Esophagus muscularis mucosa (tissue), 4 donors: ENCODE measurements around the gene CX3CR1. TPM values are rescaled to one million over a fixed set of nuclear protein-coding genes. Genes with fewer than 3 reads are reported as not detected.
A peak's percentile ranks its signal among the peaks of the same experiment; 100 is the strongest.

Experiments used
- DNase-seq: peaks from one replicate; pipeline ENCODE4 v3.0.0-alpha.2; 2017; ENCODE audit errors: extremely low spot score
- H3K27ac ChIP-seq, 4 donors: fragments of 200-600 bp; sonication (generic); replicated peaks in 1 of 4; 1 replicate in 3 of 4; 2 replicates in 1 of 4; pipeline ENCODE4 v1.5.1; 2016 to 2019; ENCODE audit warnings: mild to moderate bottlenecking in 1 of 4
- H3K27me3 ChIP-seq, 4 donors: fragments of 200-600 bp; sonication (generic); one replicate each; pipeline versions ENCODE4 v1.5.1 to v1.6.0; 2016 to 2019
- H3K36me3 ChIP-seq, 4 donors: fragments of 200-600 bp; sonication (generic); one replicate each; pipeline ENCODE4 v1.5.1; 2016 to 2019
- H3K4me1 ChIP-seq, 4 donors: fragments of 200-600 bp; sonication (generic); one replicate each; pipeline ENCODE4 v1.5.1; 2016 to 2019
- H3K4me3 ChIP-seq, 4 donors: fragments of 200-600 bp; sonication (generic); 1 replicate in 2 of 4; 2 replicates in 2 of 4; pipeline ENCODE4 v1.5.1; 2016 to 2019; ENCODE audit warnings: mild to moderate bottlenecking in 4 of 4, moderate library complexity in 1 of 4
- H3K9me3 ChIP-seq, 4 donors: fragments of 200-600 bp; sonication (generic); 1 replicate in 3 of 4; 2 replicates in 1 of 4; pipeline ENCODE4 v1.5.1; 2016 to 2019
- EP300 ChIP-seq: sonication (generic); formaldehyde crosslinking; IDR thresholded peaks from one replicate; pipeline ENCODE4 v1.6.1; 2017; ENCODE audit warnings: antibody characterized with exemption
- POLR2A ChIP-seq: fragments of 450-650 bp; IDR thresholded peaks from one replicate; pipeline ENCODE4 v1.6.1; 2017; ENCODE audit warnings: antibody characterized with exemption, moderate library complexity, mild to moderate bottlenecking, low read depth
- POLR2AphosphoS5 ChIP-seq, 2 donors: sonication (generic); formaldehyde crosslinking; IDR thresholded peaks; one replicate each; pipeline ENCODE4 v1.6.1; 2017; ENCODE audit warnings: antibody characterized with exemption in 2 of 2
- WGBS: methylation state at CpG from one replicate; pipeline ENCODE4 v1.1.5; 2018; 5-methylcytosine and 5-hydroxymethylcytosine counted together
- intact Hi-C: fragments of 100-400 bp; cut with DNase I; formaldehyde crosslinking; loops from one replicate; pipeline ENCODE4 v1.15.1; 2023
- total RNA-seq, 4 donors: library from RNA; depleted of rRNA; stranded (reverse); fragments of >200 nt; gene quantifications; one replicate each; pipeline versions ENCODE4 v1.1.0 to v1.2.1, GENCODE V29; 2016
- TF ChIP-seq, protein P1 (sequence below), 3 experiments: fragments of 200-600 bp in 2 of 3; fragments of 450-650 bp in 1 of 3; sonication (generic) in 2 of 3; IDR thresholded peaks; one replicate each; pipeline ENCODE4 v1.5.1; 2017 to 2019; ENCODE audit warnings: antibody characterized with exemption in 3 of 3, mild to moderate bottlenecking in 2 of 3, moderate library complexity in 1 of 3

The CX3CR1 gene, protein sequence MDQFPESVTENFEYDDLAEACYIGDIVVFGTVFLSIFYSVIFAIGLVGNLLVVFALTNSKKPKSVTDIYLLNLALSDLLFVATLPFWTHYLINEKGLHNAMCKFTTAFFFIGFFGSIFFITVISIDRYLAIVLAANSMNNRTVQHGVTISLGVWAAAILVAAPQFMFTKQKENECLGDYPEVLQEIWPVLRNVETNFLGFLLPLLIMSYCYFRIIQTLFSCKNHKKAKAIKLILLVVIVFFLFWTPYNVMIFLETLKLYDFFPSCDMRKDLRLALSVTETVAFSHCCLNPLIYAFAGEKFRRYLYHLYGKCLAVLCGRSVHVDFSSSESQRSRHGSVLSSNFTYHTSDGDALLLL
- total RNA-seq, result under 1 TPM; 0.23 to 0.78 (median 0.46) TPM

- TF ChIP-seq POLR2A, result no peak
- TF ChIP-seq, protein P1, sequence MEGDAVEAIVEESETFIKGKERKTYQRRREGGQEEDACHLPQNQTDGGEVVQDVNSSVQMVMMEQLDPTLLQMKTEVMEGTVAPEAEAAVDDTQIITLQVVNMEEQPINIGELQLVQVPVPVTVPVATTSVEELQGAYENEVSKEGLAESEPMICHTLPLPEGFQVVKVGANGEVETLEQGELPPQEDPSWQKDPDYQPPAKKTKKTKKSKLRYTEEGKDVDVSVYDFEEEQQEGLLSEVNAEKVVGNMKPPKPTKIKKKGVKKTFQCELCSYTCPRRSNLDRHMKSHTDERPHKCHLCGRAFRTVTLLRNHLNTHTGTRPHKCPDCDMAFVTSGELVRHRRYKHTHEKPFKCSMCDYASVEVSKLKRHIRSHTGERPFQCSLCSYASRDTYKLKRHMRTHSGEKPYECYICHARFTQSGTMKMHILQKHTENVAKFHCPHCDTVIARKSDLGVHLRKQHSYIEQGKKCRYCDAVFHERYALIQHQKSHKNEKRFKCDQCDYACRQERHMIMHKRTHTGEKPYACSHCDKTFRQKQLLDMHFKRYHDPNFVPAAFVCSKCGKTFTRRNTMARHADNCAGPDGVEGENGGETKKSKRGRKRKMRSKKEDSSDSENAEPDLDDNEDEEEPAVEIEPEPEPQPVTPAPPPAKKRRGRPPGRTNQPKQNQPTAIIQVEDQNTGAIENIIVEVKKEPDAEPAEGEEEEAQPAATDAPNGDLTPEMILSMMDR (IDR thresholded peaks at IDR 0.05), result no peak
- no peak for TF ChIP-seq POLR2AphosphoS5 (IDR thresholded peaks at IDR 0.05)
- TF ChIP-seq EP300, result no peak
- peak; percentile 86 for DNase-seq
- H3K4me3 ChIP-seq, result no peak within 1 kb of the TSS
- H3K27me3 ChIP-seq, result no peaks in the 10 kb centered on the region
- H3K4me1 ChIP-seq, result peaks cover 0 to 6% (median 3%) of the 10 kb centered on the region in 4 donors
- H3K27ac ChIP-seq, result no peak within 1 kb of the TSS
- intact Hi-C loops, result no loop called here
- H3K36me3 ChIP-seq, result no peaks in the 10 kb centered on the region
- no peaks in the 10 kb centered on the region for H3K9me3 ChIP-seq
- 66% methylated on average over 5 of the region's 5 CpGs for WGBS
These were observed at the start of gene CX3CR1 for GRCh38 chr3:39279745-39280517. Gene CX3CR1, minus strand, starts transcription at chr3:39280036. Its CDS starts 13,527 bp downstream, at chr3:39266509.

DNA sequence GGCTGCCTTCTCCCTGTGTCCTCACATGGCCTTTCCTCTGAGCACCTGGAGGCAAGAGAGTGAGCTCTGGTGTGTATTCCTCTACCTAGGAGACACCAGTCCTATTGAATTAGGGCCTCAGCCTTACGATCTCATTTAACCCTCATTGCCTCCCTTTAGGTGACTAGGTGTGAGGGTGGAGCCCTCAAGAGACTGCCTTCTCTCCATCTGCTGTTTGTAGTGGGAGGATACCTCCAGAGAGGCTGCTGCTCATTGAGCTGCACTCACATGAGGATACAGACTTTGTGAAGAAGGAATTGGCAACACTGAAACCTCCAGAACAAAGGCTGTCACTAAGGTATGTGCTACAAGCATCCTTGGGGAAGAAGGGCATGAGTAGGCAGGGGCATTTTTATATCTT, 49.7 kb upstream of the CX3CR1 start, which contains the start of gene CCR8:
Gene CCR8 (plus strand): TSS at position 217 of the 400 bp plus-strand sequence. CDS start 2,623 bp downstream, outside the sequence.
- WGBS, result 75% methylated on average over 1 of the region's 1 CpG
- Histone ChIP-seq H3K27ac (no peak within 1 kb of the TSS), H3K4me3 (no peak within 1 kb of the TSS), H3K36me3 (no peaks in the 10 kb centered on the region), H3K9me3 (no peaks in the 10 kb centered on the region), H3K4me1 (no peaks in the 10 kb centered on the region), H3K27me3 (no peaks in the 10 kb centered on the region)
- intact Hi-C loops, result no loop called here
- DNase-seq, result no peak
- TF ChIP-seq POLR2AphosphoS5 (IDR thresholded peaks at IDR 0.05) (no peak), EP300 (no peak), POLR2A (no peak)
- TF ChIP-seq, protein P1 (IDR thresholded peaks at IDR 0.05), result no peak

DNA sequence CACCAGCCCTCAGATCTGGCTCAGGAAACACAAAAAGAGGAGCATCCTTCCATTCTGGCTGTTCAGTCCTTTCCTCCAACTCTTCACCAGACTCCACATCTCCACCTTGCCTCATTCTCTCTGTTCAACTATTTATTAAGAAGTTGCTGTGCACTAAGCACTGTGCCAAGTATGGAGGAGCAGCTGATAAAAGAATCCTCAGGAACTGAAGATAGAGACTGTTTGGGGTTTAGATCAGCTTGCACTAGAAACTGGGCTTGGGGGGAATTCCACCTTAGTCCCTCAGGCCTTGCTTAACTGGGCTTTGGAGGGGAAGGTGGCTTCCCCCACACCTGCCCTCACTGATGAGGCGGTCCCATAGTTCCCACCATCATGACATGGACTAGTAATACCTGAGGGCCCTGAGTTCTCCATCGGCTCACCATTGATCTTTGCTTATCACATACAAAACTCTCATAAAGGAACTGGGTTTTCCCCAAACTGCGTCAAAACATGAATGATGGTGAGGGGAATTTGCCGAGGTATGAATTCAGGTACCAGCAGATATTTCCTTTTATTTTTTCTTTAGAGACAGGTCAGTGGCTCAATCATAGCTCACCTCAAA, 48.0 kb upstream of the CX3CR1 start:
- intact Hi-C loops, result no loop called here
- H3K9me3 ChIP-seq, result no peaks in the 10 kb centered on the region
- DNase-seq, result no peak
- no peak overlapping the region for H3K27ac ChIP-seq
- WGBS, result 87% methylated on average over 4 of the region's 4 CpGs
- no peaks in the 10 kb centered on the region for H3K4me1 ChIP-seq
- TF ChIP-seq, protein P1 (IDR thresholded peaks at IDR 0.05), result no peak
- no peak for TF ChIP-seq POLR2AphosphoS5 (IDR thresholded peaks at IDR 0.05)
- TF ChIP-seq POLR2A, result no peak
- no peak for TF ChIP-seq EP300
- H3K27me3 ChIP-seq, result no peaks in the 10 kb centered on the region
- H3K4me3 ChIP-seq, result no peak overlapping the region
- H3K36me3 ChIP-seq, result no peaks in the 10 kb centered on the region

GRCh38 chr3:39327053-39327745, 47.4 kb upstream of the CX3CR1 start:
- Histone ChIP-seq H3K4me1 (no peaks in the 10 kb centered on the region), H3K27ac (no peak overlapping the region), H3K36me3 (no peaks in the 10 kb centered on the region), H3K9me3 (no peaks in the 10 kb centered on the region), H3K4me3 (no peak overlapping the region), H3K27me3 (no peaks in the 10 kb centered on the region)
- 69% methylated on average over 4 of the region's 4 CpGs for WGBS
- intact Hi-C loops, result no loop called here
- no peak for DNase-seq
- no peak for TF ChIP-seq POLR2AphosphoS5 (IDR thresholded peaks at IDR 0.05)
